ENCODE results near the gene KCNQ1. TPM values are rescaled to one million over a fixed set of nuclear protein-coding genes. Genes with fewer than 3 reads are reported as not detected.

The KCNQ1 gene
- polyA plus RNA-seq, 1 donor from 2014 or later = not detected

DNA sequence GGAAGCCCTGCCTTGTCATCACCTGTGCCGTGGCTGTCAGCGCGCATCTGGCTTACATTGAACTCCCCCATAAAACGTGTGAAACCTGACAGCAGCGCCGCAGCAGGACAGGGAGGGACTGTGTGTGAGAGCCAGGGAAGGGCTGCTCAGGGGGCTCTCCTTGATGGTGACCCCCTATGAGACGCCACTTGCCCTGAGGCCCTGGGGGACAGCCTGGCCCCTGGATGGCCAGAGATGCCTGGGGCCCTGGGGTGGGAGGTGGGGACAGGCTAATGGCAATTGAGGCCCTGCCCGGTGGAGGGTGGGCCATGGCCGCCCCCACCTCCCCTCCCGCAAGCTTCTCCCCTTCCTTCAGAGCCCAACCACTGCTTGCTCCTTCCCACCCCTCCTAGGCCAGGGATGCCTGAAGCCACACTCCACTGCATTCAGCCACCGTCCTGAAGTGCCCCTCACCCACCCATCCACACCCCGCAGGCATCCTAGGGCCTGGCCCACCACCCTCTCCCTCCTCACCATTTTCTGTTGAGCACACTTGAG is 290.3 kb downstream of the KCNQ1 start:
- H3K9ac ChIP-seq (ENCODE audit: low read length) = no peak overlapping the region
- H2AFZ ChIP-seq (ENCODE audit: low read depth, low read length) = no peak overlapping the region
- no peak overlapping the region for H3K4me2 ChIP-seq (ENCODE audit: low read length)
- H3K4me3 ChIP-seq (ENCODE audit: low read length) = no peak overlapping the region
- no peak overlapping the region for H3K27ac ChIP-seq (ENCODE audit: low read length)
- no peaks in the 10 kb centered on the region for H3F3A ChIP-seq (ENCODE audit: insufficient read depth, low read length, poor library complexity, severe bottlenecking)
- H3K9me3 ChIP-seq (ENCODE audit: low read length) = no peaks in the 10 kb centered on the region
- no peaks in the 10 kb centered on the region for H3K36me3 ChIP-seq (ENCODE audit: insufficient read depth, low read length)
- no peaks in the 10 kb centered on the region for H3K9me2 ChIP-seq (ENCODE audit: insufficient read depth, low read length)
- H3K27me3 ChIP-seq (ENCODE audit: insufficient read depth, low read depth, low read length) = no peaks in the 10 kb centered on the region
- H4K20me1 ChIP-seq (ENCODE audit: insufficient read depth) = no peaks in the 10 kb centered on the region
- no peak for TF ChIP-seq RAD21 (conservative IDR thresholded peaks at IDR 0.05)
- TF ChIP-seq, protein P1, sequence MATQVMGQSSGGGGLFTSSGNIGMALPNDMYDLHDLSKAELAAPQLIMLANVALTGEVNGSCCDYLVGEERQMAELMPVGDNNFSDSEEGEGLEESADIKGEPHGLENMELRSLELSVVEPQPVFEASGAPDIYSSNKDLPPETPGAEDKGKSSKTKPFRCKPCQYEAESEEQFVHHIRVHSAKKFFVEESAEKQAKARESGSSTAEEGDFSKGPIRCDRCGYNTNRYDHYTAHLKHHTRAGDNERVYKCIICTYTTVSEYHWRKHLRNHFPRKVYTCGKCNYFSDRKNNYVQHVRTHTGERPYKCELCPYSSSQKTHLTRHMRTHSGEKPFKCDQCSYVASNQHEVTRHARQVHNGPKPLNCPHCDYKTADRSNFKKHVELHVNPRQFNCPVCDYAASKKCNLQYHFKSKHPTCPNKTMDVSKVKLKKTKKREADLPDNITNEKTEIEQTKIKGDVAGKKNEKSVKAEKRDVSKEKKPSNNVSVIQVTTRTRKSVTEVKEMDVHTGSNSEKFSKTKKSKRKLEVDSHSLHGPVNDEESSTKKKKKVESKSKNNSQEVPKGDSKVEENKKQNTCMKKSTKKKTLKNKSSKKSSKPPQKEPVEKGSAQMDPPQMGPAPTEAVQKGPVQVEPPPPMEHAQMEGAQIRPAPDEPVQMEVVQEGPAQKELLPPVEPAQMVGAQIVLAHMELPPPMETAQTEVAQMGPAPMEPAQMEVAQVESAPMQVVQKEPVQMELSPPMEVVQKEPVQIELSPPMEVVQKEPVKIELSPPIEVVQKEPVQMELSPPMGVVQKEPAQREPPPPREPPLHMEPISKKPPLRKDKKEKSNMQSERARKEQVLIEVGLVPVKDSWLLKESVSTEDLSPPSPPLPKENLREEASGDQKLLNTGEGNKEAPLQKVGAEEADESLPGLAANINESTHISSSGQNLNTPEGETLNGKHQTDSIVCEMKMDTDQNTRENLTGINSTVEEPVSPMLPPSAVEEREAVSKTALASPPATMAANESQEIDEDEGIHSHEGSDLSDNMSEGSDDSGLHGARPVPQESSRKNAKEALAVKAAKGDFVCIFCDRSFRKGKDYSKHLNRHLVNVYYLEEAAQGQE (IDR thresholded peaks at IDR 0.05; ENCODE audit: borderline replicate concordance) = no peak
- no peaks in the 10 kb centered on the region for H3K79me2 ChIP-seq (replicated peaks; ENCODE audit: insufficient read depth, low read length)

DNA sequence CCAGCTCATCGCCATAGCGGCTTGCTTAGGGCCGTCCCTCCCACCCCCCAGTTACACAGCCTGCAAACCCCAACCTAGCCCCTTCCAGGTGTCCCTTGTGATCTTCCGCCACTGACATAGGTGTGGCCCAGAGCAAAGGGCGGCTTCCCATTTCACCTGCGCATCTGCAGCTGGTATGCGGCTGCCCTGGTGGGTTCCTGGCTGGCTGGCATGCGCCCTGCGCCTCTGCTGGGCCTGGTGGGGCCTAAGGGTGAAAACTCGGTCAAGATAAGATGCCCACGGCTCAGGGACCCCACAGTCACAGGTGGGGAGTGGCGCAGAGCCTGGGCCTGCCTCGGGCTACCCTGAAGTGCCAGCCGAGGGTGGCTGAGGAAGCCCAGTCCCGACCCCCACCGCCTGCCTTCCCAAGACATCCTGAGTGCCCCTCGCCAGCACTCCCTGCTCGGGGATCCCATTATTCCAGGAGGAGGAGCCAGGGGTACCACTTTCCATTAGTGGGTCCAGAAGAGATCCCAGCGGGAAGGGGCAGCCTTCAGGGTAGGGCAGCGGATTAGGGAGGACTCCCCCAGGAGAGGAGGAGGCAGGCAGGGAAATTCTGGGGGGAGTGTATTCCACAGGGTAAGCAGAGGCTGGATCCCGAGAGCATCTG is 291.9 kb downstream of the KCNQ1 start:
- no peaks in the 10 kb centered on the region for H3K9me3 ChIP-seq (ENCODE audit: low read length)
- H3K36me3 ChIP-seq (ENCODE audit: insufficient read depth, low read length) = no peaks in the 10 kb centered on the region
- no peaks in the 10 kb centered on the region for H3K79me2 ChIP-seq (replicated peaks; ENCODE audit: insufficient read depth, low read length)
- no peak overlapping the region for H3K4me2 ChIP-seq (ENCODE audit: low read length)
- H3F3A ChIP-seq (ENCODE audit: insufficient read depth, low read length, poor library complexity, severe bottlenecking) = no peaks in the 10 kb centered on the region
- H4K20me1 ChIP-seq (ENCODE audit: insufficient read depth) = no peaks in the 10 kb centered on the region
- no peak for TF ChIP-seq RAD21 (conservative IDR thresholded peaks at IDR 0.05)
- no peak overlapping the region for H3K9ac ChIP-seq (ENCODE audit: low read length)
- no peak overlapping the region for H3K27ac ChIP-seq (ENCODE audit: low read length)
- H3K4me3 ChIP-seq (ENCODE audit: low read length) = no peak overlapping the region
- H2AFZ ChIP-seq (ENCODE audit: low read depth, low read length) = no peak overlapping the region
- no peaks in the 10 kb centered on the region for H3K9me2 ChIP-seq (ENCODE audit: insufficient read depth, low read length)
- H3K27me3 ChIP-seq (ENCODE audit: insufficient read depth, low read depth, low read length) = no peaks in the 10 kb centered on the region

DNA sequence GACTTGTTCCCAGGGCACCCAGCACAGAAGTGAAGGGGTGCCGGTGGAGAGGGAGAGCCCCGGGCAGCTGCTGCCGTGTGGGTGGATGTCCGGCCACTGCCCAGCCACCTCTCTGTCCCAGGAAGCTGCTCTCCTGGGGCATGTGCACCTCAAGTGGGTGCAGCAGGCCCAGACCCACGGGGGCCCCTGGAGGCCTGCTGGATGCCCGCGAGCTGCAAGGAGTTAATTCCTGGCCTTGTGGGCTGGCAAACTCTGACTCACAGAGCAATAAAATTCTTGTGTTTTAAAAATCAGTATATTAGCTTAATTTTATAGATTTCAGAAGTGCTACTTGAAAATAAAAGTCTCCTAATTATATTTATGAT is 292.4 kb downstream of the KCNQ1 start:
- Histone ChIP-seq H4K20me1 (ENCODE audit: insufficient read depth) (no peaks in the 10 kb centered on the region), H3K36me3 (ENCODE audit: insufficient read depth, low read length) (no peaks in the 10 kb centered on the region), H3K4me3 (ENCODE audit: low read length) (no peak overlapping the region), H3K27ac (ENCODE audit: low read length) (no peak overlapping the region), H3K79me2 (replicated peaks; ENCODE audit: insufficient read depth, low read length) (no peaks in the 10 kb centered on the region), H3K9me3 (ENCODE audit: low read length) (no peaks in the 10 kb centered on the region), H3K27me3 (ENCODE audit: insufficient read depth, low read depth, low read length) (no peaks in the 10 kb centered on the region), H3K9ac (ENCODE audit: low read length) (no peak overlapping the region), H2AFZ (ENCODE audit: low read depth, low read length) (no peak overlapping the region), H3K9me2 (ENCODE audit: insufficient read depth, low read length) (no peaks in the 10 kb centered on the region), H3F3A (ENCODE audit: insufficient read depth, low read length, poor library complexity, severe bottlenecking) (no peaks in the 10 kb centered on the region), H3K4me2 (ENCODE audit: low read length) (no peak overlapping the region)
- TF ChIP-seq SMC3 (conservative IDR thresholded peaks at IDR 0.05; ENCODE audit: poor library complexity) = no peak
- TF ChIP-seq TAF1 (IDR thresholded peaks at IDR 0.05; ENCODE audit: low read depth) = no peak
- TF ChIP-seq, protein P1 (IDR thresholded peaks at IDR 0.05; ENCODE audit: borderline replicate concordance) = no peak
- no peak for TF ChIP-seq EZH2 (IDR thresholded peaks at IDR 0.05; ENCODE audit: borderline replicate concordance, insufficient read depth, low read length, poor library complexity, severe bottlenecking)
- no peak for TF ChIP-seq MXI1 (conservative IDR thresholded peaks at IDR 0.05; ENCODE audit: poor library complexity, severe bottlenecking)
- no peak for TF ChIP-seq RAD21 (conservative IDR thresholded peaks at IDR 0.05)
- TF ChIP-seq, protein P2, sequence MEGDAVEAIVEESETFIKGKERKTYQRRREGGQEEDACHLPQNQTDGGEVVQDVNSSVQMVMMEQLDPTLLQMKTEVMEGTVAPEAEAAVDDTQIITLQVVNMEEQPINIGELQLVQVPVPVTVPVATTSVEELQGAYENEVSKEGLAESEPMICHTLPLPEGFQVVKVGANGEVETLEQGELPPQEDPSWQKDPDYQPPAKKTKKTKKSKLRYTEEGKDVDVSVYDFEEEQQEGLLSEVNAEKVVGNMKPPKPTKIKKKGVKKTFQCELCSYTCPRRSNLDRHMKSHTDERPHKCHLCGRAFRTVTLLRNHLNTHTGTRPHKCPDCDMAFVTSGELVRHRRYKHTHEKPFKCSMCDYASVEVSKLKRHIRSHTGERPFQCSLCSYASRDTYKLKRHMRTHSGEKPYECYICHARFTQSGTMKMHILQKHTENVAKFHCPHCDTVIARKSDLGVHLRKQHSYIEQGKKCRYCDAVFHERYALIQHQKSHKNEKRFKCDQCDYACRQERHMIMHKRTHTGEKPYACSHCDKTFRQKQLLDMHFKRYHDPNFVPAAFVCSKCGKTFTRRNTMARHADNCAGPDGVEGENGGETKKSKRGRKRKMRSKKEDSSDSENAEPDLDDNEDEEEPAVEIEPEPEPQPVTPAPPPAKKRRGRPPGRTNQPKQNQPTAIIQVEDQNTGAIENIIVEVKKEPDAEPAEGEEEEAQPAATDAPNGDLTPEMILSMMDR (IDR thresholded peaks at IDR 0.05; ENCODE audit: poor library complexity, severe bottlenecking) = no peak
- no peak for TF ChIP-seq EP300 (conservative IDR thresholded peaks at IDR 0.05; ENCODE audit: poor library complexity, severe bottlenecking)
- no peak for TF ChIP-seq POLR2AphosphoS5 (IDR thresholded peaks at IDR 0.05)

Data from neural cell (in vitro differentiated cells).